Endothelial cell of umbilical vein (primary cell): Measurements from ENCODE around the gene RPS6KA3. TPM values are rescaled to one million over a fixed set of nuclear protein-coding genes. Genes with fewer than 3 reads are reported as not detected.

Experiments
- BruUV-seq: library from RNA; stranded (reverse); fragments of 400-500 nt; replicated peaks from 2 replicates; lab custom pipeline; 2021; lab: Mats Ljungman, UMichigan
- CTCF ChIA-PET: fragments of 300-600, 350-600 bp; sonication (Branson Sonifier 250); formaldehyde crosslinking; loops from one replicate; lab custom pipeline; 2021; ENCODE audit warnings: antibody characterized with exemption, inconsistent platforms; lab: Charles Lee
- POLR2A ChIA-PET: fragments of 300-600, 350-600 bp; sonication (Branson Sonifier 250); formaldehyde crosslinking; loops from one replicate; lab custom pipeline; 2021; ENCODE audit warnings: antibody characterized with exemption, inconsistent platforms; lab: Charles Lee
- DNase-seq: peaks from one replicate; pipeline ENCODE4 v3.0.0-alpha.2; 2011; ENCODE audit warnings: low read depth, low spot score
- FAIRE-seq: peaks from 2 replicates; lab custom pipeline; 2011; peaks lifted over from hg19 to GRCh38; lab: Jason Lieb, UNC
- H2AFZ ChIP-seq: 2 replicates; pipeline ENCODE4 v1.6.0; 2012; ENCODE audit warnings: low read depth, low read length, control low read depth, inconsistent platforms
- H3K27ac ChIP-seq: 2 replicates; pipeline ENCODE4 v1.5.1; 2011; ENCODE audit warnings: low read depth, mild to moderate bottlenecking, control low read depth, low read length, moderate library complexity; ENCODE audit not compliant: insufficient read depth
- H3K27me3 ChIP-seq, 2 experiments: 2 replicates each; pipeline versions ENCODE4 v1.6.0 to v1.6.1; 2011; ENCODE audit warnings: low read length in 2 of 2, mixed read lengths in 1 of 2; ENCODE audit not compliant: control insufficient read depth in 2 of 2, insufficient read depth in 2 of 2
- H3K36me3 ChIP-seq, 2 experiments: 2 replicates in 1 of 2; 3 replicates in 1 of 2; pipeline ENCODE4 v1.5.1; 2011; ENCODE audit warnings: low read length in 2 of 2, mild to moderate bottlenecking in 1 of 2, moderate library complexity in 1 of 2; ENCODE audit not compliant: control insufficient read depth in 2 of 2, insufficient read depth in 2 of 2; ENCODE audit errors: extremely low read depth in 1 of 2
- H3K4me1 ChIP-seq: 3 replicates; pipeline ENCODE4 v1.5.1; 2011; ENCODE audit warnings: mild to moderate bottlenecking, low read length; ENCODE audit not compliant: control insufficient read depth, insufficient read depth; ENCODE audit errors: extremely low read depth
- H3K4me2 ChIP-seq: 2 replicates; pipeline ENCODE4 v1.6.1; 2011; ENCODE audit warnings: low read length, control low read depth, mixed read lengths; ENCODE audit not compliant: insufficient read depth
- H3K4me3 ChIP-seq, 3 experiments: fragments of 200-600 bp in 1 of 3; sonication (generic), shearing (Covaris generic) in 1 of 3; replicated peaks in 1 of 3; 2 replicates each; pipeline ENCODE4 v1.5.1; 2011 to 2016; ENCODE audit warnings: control low read depth in 3 of 3, low read length in 3 of 3, mild to moderate bottlenecking in 2 of 3, inconsistent platforms in 1 of 3, low read depth in 1 of 3, moderate library complexity in 1 of 3; ENCODE audit not compliant: insufficient read depth in 1 of 3
- H3K79me2 ChIP-seq: 2 replicates; pipeline ENCODE4 v1.6.0; 2012; ENCODE audit warnings: low read length, inconsistent platforms; ENCODE audit not compliant: control insufficient read depth, insufficient read depth
- H3K9ac ChIP-seq: replicated peaks from 2 replicates; pipeline ENCODE3; 2011; ENCODE audit warnings: low read length, control low read depth; ENCODE audit not compliant: insufficient read depth; ENCODE audit errors: extremely low read depth
- H3K9me1 ChIP-seq: replicated peaks from 3 replicates; pipeline ENCODE4 v1.6.0; 2011; ENCODE audit warnings: mild to moderate bottlenecking, low read length; ENCODE audit not compliant: control insufficient read depth, insufficient read depth; ENCODE audit errors: extremely low read depth
- H3K9me3 ChIP-seq: replicated peaks from 2 replicates; pipeline ENCODE4 v1.5.1; 2012; ENCODE audit warnings: low read length, inconsistent platforms; ENCODE audit not compliant: control insufficient read depth, insufficient read depth
- H4K20me1 ChIP-seq: replicated peaks from 2 replicates; pipeline ENCODE3; 2011; ENCODE audit warnings: mild to moderate bottlenecking, low read length; ENCODE audit not compliant: control insufficient read depth, insufficient read depth; ENCODE audit errors: extremely low read depth
- CTCF ChIP-seq, 2 donors: IDR thresholded peaks; 1 replicate in 1 of 2; 2 replicates in 1 of 2; pipeline ENCODE4 v1.5.1; 2011; ENCODE audit warnings: low read length in 2 of 2, mild to moderate bottlenecking in 2 of 2, moderate library complexity in 2 of 2, control low read depth in 1 of 2, inconsistent platforms in 1 of 2, low read depth in 1 of 2; ENCODE audit not compliant: insufficient read depth in 1 of 2; ENCODE audit errors: extremely low read depth in 1 of 2
- EZH2 ChIP-seq: IDR thresholded peaks from 2 replicates; pipeline ENCODE4 v1.6.1; 2012; ENCODE audit warnings: borderline replicate concordance, low read depth, mild to moderate bottlenecking, moderate library complexity, low read length, inconsistent platforms; ENCODE audit not compliant: severe bottlenecking
- FOS ChIP-seq: IDR thresholded peaks from 2 replicates; pipeline ENCODE4 v1.6.1; 2011; ENCODE audit warnings: mild to moderate bottlenecking, low read length, moderate library complexity, borderline replicate concordance; ENCODE audit not compliant: insufficient read depth
- GATA2 ChIP-seq: IDR thresholded peaks from 2 replicates; pipeline ENCODE4 v1.7.0; 2011; ENCODE audit warnings: low read depth, mild to moderate bottlenecking, moderate library complexity, mixed read lengths, low read length; ENCODE audit not compliant: insufficient read length, insufficient read depth
- JUN ChIP-seq: IDR thresholded peaks from 2 replicates; pipeline ENCODE4 v1.6.1; 2011; ENCODE audit warnings: borderline replicate concordance, low read depth; ENCODE audit not compliant: insufficient read length, insufficient read depth
- MAX ChIP-seq: IDR thresholded peaks from 2 replicates; pipeline ENCODE4 v1.6.1; 2011; ENCODE audit not compliant: insufficient read depth, insufficient read length
- MYC ChIP-seq: IDR thresholded peaks from one replicate; pipeline ENCODE4 v1.6.1; 2011; ENCODE audit warnings: mild to moderate bottlenecking, low read depth, low read length
- POLR2A ChIP-seq: IDR thresholded peaks from 2 replicates; pipeline ENCODE4 v1.6.1; 2012; ENCODE audit warnings: low read depth, mild to moderate bottlenecking, control low read depth, low read length
- POLR2AphosphoS5 ChIP-seq: IDR thresholded peaks from 2 replicates; pipeline ENCODE4 v1.6.1; 2012; ENCODE audit warnings: low read depth, mild to moderate bottlenecking, control low read depth, low read length, moderate library complexity; ENCODE audit not compliant: insufficient read depth
- dilution Hi-C: fragments of 300-500 bp; cut with MboI; formaldehyde crosslinking; loops from one replicate; pipeline ENCODE4 v1.15.0; 2019; ENCODE audit warnings: low sequenced_read_pairs; ENCODE audit not compliant: extremely low pct_ligation_motif_present
- intact Hi-C: fragments of 100-400 bp; cut with micrococcal nuclease; formaldehyde crosslinking; loops from one replicate; pipeline ENCODE4 v1.10.0; 2022
- polyA plus RNA-seq, 4 experiments: library from polyadenylated mRNA; depleted of rRNA in 3 of 4; stranded (reverse) in 3 of 4; unstranded in 1 of 4; fragments of >200 nt; gene quantifications; 2 replicates each; pipeline versions ENCODE4 v1.2.1 to v1.2.3, GENCODE V29; 2011 to 2012; ENCODE audit warnings: missing spikeins in 1 of 4
- total RNA-seq: library from RNA; stranded (reverse); gene quantifications from 2 replicates; pipeline ENCODE4 v1.2.3, GENCODE V29; 2021

Gene RPS6KA3
- total and polyA plus RNA-seq, 2 donors (not counting 3 experiments of a cell fraction or from before 2014, with no cell fraction given), result 24.4 to 61.6 TPM

GRCh38 chrX:20265726-20266681 is 705 bp downstream of the RPS6KA3 start:
- TF ChIP-seq JUN (no peak), POLR2AphosphoS5 (no peak), GATA2 (no peak), CTCF (IDR thresholded peaks at IDR 0.05; ENCODE audit: extremely low read depth in 1 of 2, insufficient read depth in 1 of 2, low read depth in 1 of 2, low read length in 2 of 2) (no peak), POLR2A (no peak), FOS (no peak), MAX (no peak), MYC (no peak), EZH2 (no peak)

More at GRCh38 chrX:20265726-20266681, 705 bp downstream of the RPS6KA3 start:
- no peaks in the 10 kb centered on the region for H3K9me3 ChIP-seq
- peaks cover 23% of the 10 kb centered on the region for H3K4me1 ChIP-seq
- H3K27me3 ChIP-seq, result no peaks in the 10 kb centered on the region
- H4K20me1 ChIP-seq, result no peaks in the 10 kb centered on the region
- CTCF ChIA-PET, result no interaction called here
- dilution Hi-C loops (no loop called here), intact Hi-C loops (loop anchor here (1.0 to 5.0 kb wide), 4 partner anchors 48 to 251 kb away; partner anchors contain the start of gene EIF1AX)
- H3K79me2 ChIP-seq, result peaks cover 40% of the 10 kb centered on the region
- H3K9me1 ChIP-seq, result no peaks in the 10 kb centered on the region
- H2AFZ ChIP-seq, result peak overlapping the region; percentile 63
- H3K4me2 ChIP-seq, result peak overlapping the region; percentile 94
- no TSS peak for BruUV-seq
- peak overlapping the region; percentile 75 for H3K27ac ChIP-seq
- peak overlapping the region; percentile 76 for H3K9ac ChIP-seq
- POLR2A ChIA-PET, result no interaction called here
- DNase-seq, result peak; percentile 3
- H3K36me3 ChIP-seq, result no peaks in the 10 kb centered on the region
- peak overlapping the region; percentile 69 to 81 (median 73) for H3K4me3 ChIP-seq
- FAIRE-seq, result no peak
